Upper lobe of left lung (tissue), 6 donors: ENCODE data around the gene GRB10. TPM values are rescaled to one million over a fixed set of nuclear protein-coding genes. Genes with fewer than 3 reads are reported as not detected.
A peak's percentile ranks its signal among the peaks of the same experiment; 100 is the strongest.

Source experiments
- ATAC-seq, 2 donors: fragments of 200-7000 bp; cut with Tn5 transposase; one replicate each; pipeline ENCODE4 v1.9.1; 2022; ENCODE audit warnings: mild to moderate bottlenecking in 2 of 2, moderate library complexity in 2 of 2; ENCODE audit not compliant: low FRiP score in 2 of 2
- DNase-seq, 2 donors: peaks; one replicate each; pipeline ENCODE4 v3.0.0-alpha.2; 2019 to 2020
- H3K27ac ChIP-seq, 4 donors: fragments of 200-600 bp; sonication (generic); one replicate each; pipeline ENCODE4 v1.5.1; 2016 to 2019
- H3K27me3 ChIP-seq, 4 donors: fragments of 200-600 bp; sonication (generic); one replicate each; pipeline ENCODE4 v1.5.1; 2017 to 2019
- H3K36me3 ChIP-seq, 4 donors: fragments of 200-600 bp; sonication (generic); one replicate each; pipeline ENCODE4 v1.5.1; 2016 to 2019
- H3K4me1 ChIP-seq, 4 donors: fragments of 200-600 bp; sonication (generic); one replicate each; pipeline ENCODE4 v1.5.1; 2018 to 2019
- H3K4me3 ChIP-seq, 4 donors: fragments of 200-600 bp; sonication (generic); one replicate each; pipeline ENCODE4 v1.5.1; 2017 to 2019; ENCODE audit warnings: mild to moderate bottlenecking in 2 of 4, moderate library complexity in 1 of 4
- H3K9me3 ChIP-seq, 4 donors: fragments of 200-600 bp; sonication (generic); one replicate each; pipeline ENCODE4 v1.5.1; 2018 to 2019
- CTCF ChIP-seq, 6 experiments: fragments of 450-650 bp in 4 of 6; fragments of 200-600 bp in 2 of 6; sonication (generic) in 2 of 6; IDR thresholded peaks; one replicate each; pipeline ENCODE4 v1.5.1; 2016 to 2019; ENCODE audit warnings: antibody characterized with exemption in 6 of 6
- EP300 ChIP-seq, 4 donors: sonication (generic); formaldehyde crosslinking; IDR thresholded peaks; one replicate each; pipeline ENCODE4 v1.5.1; 2017; ENCODE audit warnings: antibody characterized with exemption in 4 of 4, control low read depth in 2 of 4
- POLR2A ChIP-seq, 4 donors: fragments of 450-650 bp; IDR thresholded peaks; one replicate each; pipeline ENCODE4 v1.5.1; 2016 to 2017; ENCODE audit warnings: antibody characterized with exemption in 4 of 4, mild to moderate bottlenecking in 2 of 4
- POLR2AphosphoS5 ChIP-seq, 2 donors: sonication (generic); formaldehyde crosslinking; IDR thresholded peaks; one replicate each; pipeline ENCODE4 v1.5.1; 2017; ENCODE audit warnings: antibody characterized with exemption in 2 of 2
- WGBS, 2 donors: methylation state at CpG; one replicate each; pipeline ENCODE4 v1.1.5; 2017 to 2018; 5-methylcytosine and 5-hydroxymethylcytosine counted together
- total RNA-seq, 6 donors: library from RNA; depleted of rRNA in 4 of 6; stranded (reverse); fragments of >200 nt in 4 of 6; gene quantifications; one replicate each; pipeline versions ENCODE4 v1.1.0 to v1.2.1, GENCODE V29; 2016 to 2021
- donor health status: DM: no; HTN: no; CAD: no; lungs with moderate emphysema.
- donor health status: DM: no; HTN: yes; CAD: no; lungs with severe emphysema.

Gene GRB10
- total RNA-seq, 6 donors from 2014 or later = 32.8 to 92.2 (median 46.5) TPM

- WGBS, 2 donors = 47 to 52% methylated on average over 8 to 9 of the region's 9 CpGs
- peaks cover 0 to 3% (median 0%) of the 10 kb centered on the region in 4 donors for H3K27me3 ChIP-seq
- no peak for TF ChIP-seq POLR2AphosphoS5 (IDR thresholded peaks at IDR 0.05)
- no peaks in the 10 kb centered on the region for H3K9me3 ChIP-seq
- H3K4me1 ChIP-seq = peaks cover 0 to 9% (median 4%) of the 10 kb centered on the region in 4 donors
- no peak overlapping the region for H3K4me3 ChIP-seq
- ATAC-seq (no peak), DNase-seq (no peak)
- no peak overlapping the region for H3K27ac ChIP-seq
- no peaks in the 10 kb centered on the region for H3K36me3 ChIP-seq
These were observed 221.8 kb downstream of the GRB10 start for GRCh38 chr7:50560865-50561351.

- 76 to 81% methylated on average over 7 of the region's 7 CpGs for WGBS, 2 donors
- TF ChIP-seq POLR2AphosphoS5 (IDR thresholded peaks at IDR 0.05) (no peak), POLR2A (IDR thresholded peaks at IDR 0.05) (no peak), CTCF (IDR thresholded peaks at IDR 0.05) (no peak), EP300 (IDR thresholded peaks at IDR 0.05) (no peak)
- Histone ChIP-seq H3K9me3 (no peaks in the 10 kb centered on the region), H3K4me1 (peaks cover 0 to 9% (median 4%) of the 10 kb centered on the region in 4 donors), H3K36me3 (no peaks in the 10 kb centered on the region), H3K4me3 (no peak overlapping the region), H3K27ac (no peak overlapping the region), H3K27me3 (peaks cover 0 to 3% (median 0%) of the 10 kb centered on the region in 4 donors)
- DNase-seq (no peak), ATAC-seq (no peak)
These were observed 222.8 kb downstream of the GRB10 start for GRCh38 chr7:50559881-50560280.

GRCh38 chr7:50558294-50559053, 224.2 kb downstream of the GRB10 start:
- 65% methylated on average over 5 of the region's 5 CpGs; no CpG with 5 or more reads in 1 of the 2 donors for WGBS, 2 donors
- ATAC-seq (no peak), DNase-seq (no peak)

GRCh38 chr7:50557099-50557498, 225.6 kb downstream of the GRB10 start:
- H3K27me3 ChIP-seq = peaks cover 0 to 3% (median 0%) of the 10 kb centered on the region in 4 donors
- ATAC-seq = no peak
- DNase-seq = no peak
- no peaks in the 10 kb centered on the region for H3K36me3 ChIP-seq
- no peaks in the 10 kb centered on the region for H3K9me3 ChIP-seq
- peaks cover 0 to 9% (median 6%) of the 10 kb centered on the region in 4 donors for H3K4me1 ChIP-seq
- 40 to 66% methylated on average over 2 of the region's 2 CpGs for WGBS, 2 donors
- no peak overlapping the region for H3K27ac ChIP-seq
- H3K4me3 ChIP-seq = no peak overlapping the region
- TF ChIP-seq EP300 (IDR thresholded peaks at IDR 0.05) (no peak), CTCF (IDR thresholded peaks at IDR 0.05) (no peak), POLR2A (IDR thresholded peaks at IDR 0.05) (no peak), POLR2AphosphoS5 (IDR thresholded peaks at IDR 0.05) (no peak)

More at GRCh38 chr7:50558294-50559053, 224.2 kb downstream of the GRB10 start:
- Histone ChIP-seq H3K27ac (no peak overlapping the region), H3K36me3 (no peaks in the 10 kb centered on the region), H3K27me3 (peaks cover 0 to 3% (median 0%) of the 10 kb centered on the region in 4 donors), H3K4me1 (peaks cover 0 to 9% (median 4%) of the 10 kb centered on the region in 4 donors), H3K4me3 (no peak overlapping the region), H3K9me3 (no peaks in the 10 kb centered on the region)
- no peak for TF ChIP-seq POLR2AphosphoS5 (IDR thresholded peaks at IDR 0.05)
- TF ChIP-seq POLR2A (IDR thresholded peaks at IDR 0.05) = no peak
- no peak for TF ChIP-seq CTCF (IDR thresholded peaks at IDR 0.05)
- TF ChIP-seq EP300 (IDR thresholded peaks at IDR 0.05) = no peak

- Histone ChIP-seq H3K36me3 (no peaks in the 10 kb centered on the region), H3K4me3 (no peak overlapping the region), H3K27me3 (peaks cover 0 to 3% (median 0%) of the 10 kb centered on the region in 4 donors), H3K4me1 (peaks cover 0 to 12% (median 7%) of the 10 kb centered on the region in 4 donors), H3K27ac (no peak overlapping the region), H3K9me3 (no peaks in the 10 kb centered on the region)
- peak in 1 of 2 donors; percentile 48 for ATAC-seq
- no peak for TF ChIP-seq CTCF (IDR thresholded peaks at IDR 0.05)
- no peak for TF ChIP-seq POLR2A (IDR thresholded peaks at IDR 0.05)
- TF ChIP-seq EP300 (IDR thresholded peaks at IDR 0.05) = no peak
- TF ChIP-seq POLR2AphosphoS5 (IDR thresholded peaks at IDR 0.05) = peak in 1 of 2 donors; percentile 14
- DNase-seq = no peak
- 71 to 74% methylated on average over 8 of the region's 8 CpGs for WGBS, 2 donors
These were observed 226.3 kb downstream of the GRB10 start for GRCh38 chr7:50556247-50556991.
